Heart right ventricle (tissue), 16 donors: ENCODE measurements around the gene PDE9A. TPM values are rescaled to one million over a fixed set of nuclear protein-coding genes. Genes with fewer than 3 reads are reported as not detected.
A peak's percentile ranks its signal among the peaks of the same experiment; 100 is the strongest.

Source experiments
- ATAC-seq, 8 donors: fragments of 200-7000 bp; cut with Tn5 transposase; one replicate each; pipeline ENCODE4 v1.9.1; 2020; ENCODE audit warnings: mild to moderate bottlenecking in 8 of 8, moderate library complexity in 8 of 8, moderate number of reproducible peaks in 1 of 8
- DNase-seq, 2 donors: peaks; one replicate each; pipeline ENCODE4 v3.0.0-alpha.2; 2020
- H3K27ac ChIP-seq, 10 donors: fragments of 200-600 bp; sonication (generic) in 2 of 10; one replicate each; pipeline versions ENCODE4 v1.5.0 to v1.8.0; 2020 to 2022; ENCODE audit warnings: mild to moderate bottlenecking in 3 of 10
- H3K27me3 ChIP-seq, 7 donors: fragments of 200-600 bp; one replicate each; pipeline ENCODE4 v1.8.0; 2021 to 2022; ENCODE audit warnings: mild to moderate bottlenecking in 2 of 7
- H3K36me3 ChIP-seq, 9 donors: fragments of 200-600 bp; sonication (generic) in 1 of 9; one replicate each; pipeline versions ENCODE4 v1.5.0 to v1.8.0; 2020 to 2022; ENCODE audit warnings: mild to moderate bottlenecking in 2 of 9
- H3K4me1 ChIP-seq, 9 donors: fragments of 200-600 bp; sonication (generic) in 1 of 9; one replicate each; pipeline versions ENCODE4 v1.5.0 to v1.8.0; 2020 to 2022; ENCODE audit warnings: mild to moderate bottlenecking in 4 of 9
- H3K4me3 ChIP-seq, 10 donors: fragments of 200-600 bp; sonication (generic) in 2 of 10; one replicate each; pipeline versions ENCODE4 v1.5.0 to v1.8.0; 2020 to 2022; ENCODE audit warnings: mild to moderate bottlenecking in 7 of 10, moderate library complexity in 2 of 10
- H3K9me3 ChIP-seq, 11 donors: fragments of 200-600 bp in 10 of 11; sonication (generic) in 2 of 11; one replicate each; pipeline versions ENCODE4 v1.5.0 to v1.8.0; 2013 to 2022; ENCODE audit warnings: mild to moderate bottlenecking in 2 of 11, control low read depth in 1 of 11, moderate library complexity in 1 of 11
- WGBS, 2 donors: extraction: QIAGEN DNeasy Blood & Tissue Kit; methylation state at CpG; one replicate each; pipeline ENCODE4 v1.1.7; 2013; ENCODE audit warnings: inconsistent platforms in 1 of 2; 5-methylcytosine and 5-hydroxymethylcytosine counted together
- intact Hi-C, 10 donors: fragments of 100-400 bp; cut with DNase I; formaldehyde crosslinking; loops; one replicate each; pipeline versions ENCODE4 v1.11.1 to v1.14.2; 2022
- polyA plus RNA-seq, 2 donors: library from polyadenylated mRNA; stranded (reverse); fragments of 200-250 nt; gene quantifications; one replicate each; pipeline ENCODE4 v1.2.3, GENCODE V29; 2013
- total RNA-seq, 10 donors: library from RNA; stranded (reverse); fragmentation: NEBNext Ultra II Directional in 3 of 10; extraction: Animal tissue kit (Norgen Biotek cat#: 25700) in 3 of 10; gene quantifications; one replicate each; pipeline versions ENCODE4 v1.2.1 to v1.2.4, GENCODE V29; 2021 to 2023
- TF ChIP-seq, protein P1 (sequence below), 9 donors: fragments of 200-600 bp; sonication (generic) in 2 of 9; IDR thresholded peaks; one replicate each; pipeline versions ENCODE4 v1.5.0 to v1.8.0; 2021 to 2022; ENCODE audit warnings: antibody characterized with exemption in 9 of 9, mild to moderate bottlenecking in 5 of 9, moderate library complexity in 1 of 9
- donor health status: Arrhythmogenic right ventricular cardiomyopathy.
- donor health status: ischemic (EF 13 %, LVEDD 7.1; RV severe dilation, severe dysfunction).
- donor health status: healthy with polysubstance abuse.
- donor health status: DM: no; HTN: yes; CAD: no.
- donor health status: DM: no; HTN: no; CAD: no.
- donor health status: ischemic (EF 25% LVEDD 6.9; RV normal size, moderate dysfunction).
- donor health status: ischemic (EF 25% LVEDD 5.7; RV mildly dilated, moderate dysfunction).
- donor health status: healthy.
- donor health status: DM: yes; HTN: yes; CAD: no.
- donor health status: Ischemic cardiomyopathy.
- donor health status: ischemic (EF 35%, LVEDD 5.7; RV mildly dilated, moderate dysfunction).
- donor health status: nonischemic (EF 11% LVEDD 7.7; RV severe dilation, severe dysfunction).
- donor health status: DM: yes; HTN: yes; CAD: no.
- donor health status: PGD.
- donor health status: ischemic (EF 29% LVEDD 5.4; RV normal size, mild dysfunction).
- donor health status: nonischemic (EF 23%, LVEDD 6.1; RV moderate dilation, normal function).

PDE9A gene
- total and polyA plus RNA-seq, 12 donors, result 1.2 to 7.0 (median 2.2) TPM

DNA sequence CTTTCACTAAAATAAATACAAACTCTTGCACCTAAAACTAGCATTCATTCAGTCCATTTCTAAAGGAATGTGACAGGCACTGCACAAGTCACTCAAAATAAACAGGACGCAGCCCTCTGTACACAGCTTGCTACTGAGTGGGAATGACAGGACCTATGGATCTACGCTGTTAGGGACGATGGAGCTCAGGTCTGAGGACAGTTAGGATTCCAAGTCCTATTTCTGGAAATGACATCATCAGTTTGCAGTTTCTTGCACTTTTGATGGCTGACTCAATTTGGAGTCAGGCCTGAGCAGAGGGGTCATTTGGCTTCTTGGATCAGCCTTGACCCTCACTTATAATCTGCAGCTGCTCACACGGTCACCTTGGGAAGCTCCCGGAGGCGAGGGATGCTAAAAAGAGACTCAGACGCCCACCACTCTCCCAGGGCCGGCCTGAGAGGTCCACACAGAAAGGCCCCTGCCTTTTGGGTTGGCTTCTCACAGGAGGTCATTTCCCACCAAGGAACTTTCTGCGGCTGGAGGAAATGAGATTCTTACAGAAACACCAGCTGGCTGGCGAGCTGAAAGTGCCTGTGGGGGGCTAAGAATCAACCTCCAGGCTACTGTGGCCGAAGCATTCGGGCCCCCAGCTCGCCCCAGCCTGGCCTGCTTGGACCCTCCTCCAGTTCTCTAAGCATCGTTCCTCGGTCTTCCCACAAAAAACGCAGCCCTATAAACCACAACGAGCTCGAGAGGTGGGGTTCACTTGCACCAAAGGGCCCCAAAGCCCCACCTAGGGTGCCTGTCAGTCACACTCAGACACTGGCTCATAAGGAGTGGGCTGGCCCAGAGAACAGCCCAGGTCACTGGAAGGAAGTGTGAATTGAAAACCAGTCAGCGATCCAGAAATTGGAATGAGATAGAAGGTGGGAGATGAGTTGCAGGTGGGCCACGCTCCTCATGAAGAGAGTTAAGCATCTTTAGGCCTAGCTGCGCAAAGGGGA lies 8.9 kb upstream of the PDE9A start:
- intact Hi-C loops, result loop anchor here in 2 of 10 donors (5.0 to 10.0 kb wide), 2 partner anchors 42 to 60 kb away; no protein-coding TSS in a partner anchor
- DNase-seq (no peak), ATAC-seq (peak in 3 of 8 donors; percentile 32 to 60 (median 40))
- Histone ChIP-seq H3K9me3 (no peaks in the 10 kb centered on the region), H3K27me3 (peaks cover 0 to 31% (median 28%) of the 10 kb centered on the region in 7 donors), H3K4me3 (no peak overlapping the region), H3K27ac (peak overlapping the region in 2 of 10 donors; percentile 1 to 19), H3K36me3 (no peaks in the 10 kb centered on the region), H3K4me1 (peaks cover 0 to 15% (median 0%) of the 10 kb centered on the region in 9 donors)
- WGBS, 2 donors, result 72 to 77% methylated on average over 21 of the region's 21 CpGs
- TF ChIP-seq, protein P1, sequence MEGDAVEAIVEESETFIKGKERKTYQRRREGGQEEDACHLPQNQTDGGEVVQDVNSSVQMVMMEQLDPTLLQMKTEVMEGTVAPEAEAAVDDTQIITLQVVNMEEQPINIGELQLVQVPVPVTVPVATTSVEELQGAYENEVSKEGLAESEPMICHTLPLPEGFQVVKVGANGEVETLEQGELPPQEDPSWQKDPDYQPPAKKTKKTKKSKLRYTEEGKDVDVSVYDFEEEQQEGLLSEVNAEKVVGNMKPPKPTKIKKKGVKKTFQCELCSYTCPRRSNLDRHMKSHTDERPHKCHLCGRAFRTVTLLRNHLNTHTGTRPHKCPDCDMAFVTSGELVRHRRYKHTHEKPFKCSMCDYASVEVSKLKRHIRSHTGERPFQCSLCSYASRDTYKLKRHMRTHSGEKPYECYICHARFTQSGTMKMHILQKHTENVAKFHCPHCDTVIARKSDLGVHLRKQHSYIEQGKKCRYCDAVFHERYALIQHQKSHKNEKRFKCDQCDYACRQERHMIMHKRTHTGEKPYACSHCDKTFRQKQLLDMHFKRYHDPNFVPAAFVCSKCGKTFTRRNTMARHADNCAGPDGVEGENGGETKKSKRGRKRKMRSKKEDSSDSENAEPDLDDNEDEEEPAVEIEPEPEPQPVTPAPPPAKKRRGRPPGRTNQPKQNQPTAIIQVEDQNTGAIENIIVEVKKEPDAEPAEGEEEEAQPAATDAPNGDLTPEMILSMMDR (IDR thresholded peaks at IDR 0.05), result no peak

DNA sequence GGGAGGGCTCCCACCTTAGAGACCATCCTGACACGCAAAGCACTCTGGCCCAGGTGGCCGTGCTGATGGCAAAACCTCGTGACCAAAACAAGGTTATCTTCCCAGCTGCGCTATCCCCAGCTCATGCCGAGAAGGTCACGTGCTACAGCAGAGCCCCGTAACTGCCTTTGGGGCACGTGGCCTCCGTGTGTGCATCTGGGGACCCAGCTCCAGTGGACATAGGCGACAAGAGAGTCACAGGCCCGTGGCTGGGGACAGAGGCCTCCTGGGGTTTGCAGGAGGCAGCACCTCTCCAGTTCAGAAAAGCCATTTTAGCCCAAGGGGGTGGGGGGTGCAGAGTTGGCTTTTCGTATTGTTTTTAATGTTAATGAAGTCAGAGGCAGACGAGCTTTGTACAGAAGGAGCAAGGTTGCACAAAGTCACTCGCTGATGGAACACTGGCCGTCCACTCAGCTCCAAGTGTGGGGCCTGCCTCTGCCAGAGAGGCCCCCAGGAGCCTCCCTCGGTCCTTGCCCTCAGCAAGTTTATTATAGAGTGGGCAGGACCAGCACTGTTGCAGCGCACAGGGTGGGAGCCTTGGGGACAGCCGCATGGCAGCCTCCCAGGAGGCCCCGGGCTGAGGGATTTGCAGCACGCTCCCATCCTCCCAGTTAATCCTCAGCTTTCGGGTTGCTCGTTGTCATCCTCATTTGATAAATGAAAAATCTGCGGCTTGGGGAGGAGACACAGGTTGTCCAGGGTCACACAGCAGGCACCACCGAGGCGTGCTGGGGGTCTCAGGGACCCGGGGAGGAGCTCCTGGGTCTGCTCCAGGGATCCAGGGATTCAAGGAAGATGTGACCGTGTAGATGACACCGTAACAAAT lies 8.0 kb upstream of the PDE9A start:
- ATAC-seq (no peak), DNase-seq (no peak)
- Histone ChIP-seq H3K27me3 (peaks cover 0 to 22% (median 18%) of the 10 kb centered on the region in 7 donors), H3K27ac (no peak overlapping the region), H3K9me3 (no peaks in the 10 kb centered on the region), H3K4me1 (peaks cover 0 to 14% (median 0%) of the 10 kb centered on the region in 9 donors), H3K4me3 (no peak overlapping the region), H3K36me3 (no peaks in the 10 kb centered on the region)
- intact Hi-C loops, result loop anchor here in 1 of 10 donors (10.0 kb wide), 1 partner anchor 59 kb away; no protein-coding TSS in a partner anchor
- WGBS, 2 donors, result 90 to 91% methylated on average over 28 of the region's 28 CpGs
- TF ChIP-seq, protein P1 (IDR thresholded peaks at IDR 0.05), result no peak

DNA sequence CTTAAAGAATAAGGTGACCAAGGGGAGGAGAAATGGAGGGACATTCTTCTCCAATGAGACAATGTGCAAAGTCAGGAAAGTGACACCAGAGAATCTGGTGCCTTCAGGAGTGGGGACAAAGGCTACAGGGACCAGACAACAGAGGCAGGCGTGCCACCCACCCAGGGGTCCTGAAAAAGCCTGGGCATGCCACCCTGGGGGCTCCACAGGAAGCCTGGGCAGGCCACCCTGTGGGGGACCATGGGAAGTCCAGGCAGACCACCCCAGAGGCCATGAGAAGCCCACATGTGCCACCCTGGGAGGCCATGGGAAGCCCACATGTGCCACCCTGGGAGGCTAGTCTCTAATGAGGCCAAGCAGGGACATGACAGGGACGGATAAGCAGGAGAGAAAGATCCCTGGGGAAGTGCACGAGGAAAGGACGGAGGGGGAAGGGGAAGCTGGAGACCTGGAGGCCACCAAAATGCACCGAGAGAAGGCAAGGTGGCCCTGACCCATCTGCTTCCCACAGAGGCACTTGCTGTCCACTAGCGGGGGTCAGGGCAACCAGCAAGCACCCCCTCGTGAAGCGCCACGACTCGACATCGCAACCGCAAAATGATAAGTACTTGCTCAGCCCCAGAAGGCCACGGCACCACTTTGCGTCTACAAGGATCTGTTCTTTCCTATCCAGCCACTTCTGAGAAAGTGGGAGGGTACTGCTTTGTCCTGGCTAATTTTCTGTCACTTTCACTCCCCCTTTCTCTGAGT lies 7.2 kb upstream of the PDE9A start:
- H3K36me3 ChIP-seq, result no peaks in the 10 kb centered on the region
- TF ChIP-seq, protein P1 (IDR thresholded peaks at IDR 0.05), result no peak
- DNase-seq (no peak), ATAC-seq (no peak)
- no peaks in the 10 kb centered on the region for H3K9me3 ChIP-seq
- peaks cover 0 to 5% (median 0%) of the 10 kb centered on the region in 9 donors for H3K4me1 ChIP-seq
- WGBS, 2 donors, result 86 to 91% methylated on average over 14 of the region's 14 CpGs
- no peak overlapping the region for H3K27ac ChIP-seq
- peaks cover 0 to 14% (median 10%) of the 10 kb centered on the region in 7 donors for H3K27me3 ChIP-seq
- intact Hi-C loops, result loop anchor here in 1 of 10 donors (10.0 kb wide), 1 partner anchor 59 kb away; no protein-coding TSS in a partner anchor
- no peak overlapping the region for H3K4me3 ChIP-seq
